GM18526 (cell line): ENCODE results near the gene GRK3.

Source experiments
- POLR2A ChIP-seq: IDR thresholded peaks from 3 replicates; pipeline ENCODE4 v1.6.1; 2011; ENCODE audit not compliant: insufficient read length; ENCODE audit errors: extremely low read depth

Gene GRK3

GRCh38 chr22:25726241-25726640 is 161.8 kb downstream of the GRK3 start:
- TF ChIP-seq POLR2A = no peak

- no peak for TF ChIP-seq POLR2A
Observed at GRCh38 chr22:25728071-25728470, 163.6 kb downstream of the GRK3 start.

GRCh38 chr22:25729016-25729995 is 164.8 kb downstream of the GRK3 start:
- no peak for TF ChIP-seq POLR2A

GRCh38 chr22:25735650-25736049 is 171.2 kb downstream of the GRK3 start:
- no peak for TF ChIP-seq POLR2A

- no peak for TF ChIP-seq POLR2A
Observed at GRCh38 chr22:25736378-25737011, 172.0 kb downstream of the GRK3 start.

- no peak for TF ChIP-seq POLR2A
Observed at GRCh38 chr22:25739659-25740344, 175.3 kb downstream of the GRK3 start.

GRCh38 chr22:25741692-25742626 is 177.5 kb downstream of the GRK3 start, which contains the start of gene MYO18B:
Gene MYO18B (plus strand): TSS chr22:25742188. CDS start chr22:25761093, 18,905 bp downstream.
- no peak for TF ChIP-seq POLR2A

GRCh38 chr22:25742918-25743708 is 178.6 kb downstream of the GRK3 start:
- no peak for TF ChIP-seq POLR2A

- TF ChIP-seq POLR2A = no peak
Observed at GRCh38 chr22:25744694-25745093, 180.2 kb downstream of the GRK3 start.

GRCh38 chr22:25745341-25746011 is 181.0 kb downstream of the GRK3 start:
- TF ChIP-seq POLR2A = no peak

GRCh38 chr22:25746012-25746373 is 181.5 kb downstream of the GRK3 start:
- TF ChIP-seq POLR2A = no peak

GRCh38 chr22:25747245-25747944 is 182.9 kb downstream of the GRK3 start:
- TF ChIP-seq POLR2A = no peak

- no peak for TF ChIP-seq POLR2A
Observed at GRCh38 chr22:25748140-25748539, 183.7 kb downstream of the GRK3 start.

GRCh38 chr22:25748704-25749103 is 184.2 kb downstream of the GRK3 start:
- TF ChIP-seq POLR2A = no peak
